Pancreas (tissue), 10 donors: ENCODE measurements around the gene RBM19. TPM values are rescaled to one million over a fixed set of nuclear protein-coding genes. Genes with fewer than 3 reads are reported as not detected.

ENCODE experiments used
- ATAC-seq, 4 donors: fragments of 200-7000 bp; cut with Tn5 transposase; one replicate each; pipeline versions ENCODE4 v1.8.0 to v1.9.1; 2020; ENCODE audit warnings: mild to moderate bottlenecking in 4 of 4, moderate library complexity in 4 of 4
- DNase-seq, 6 donors: peaks; one replicate each; pipeline ENCODE4 v3.0.0-alpha.2; 2020
- FAIRE-seq: peaks from 2 replicates; lab custom pipeline; 2012; peaks lifted over from hg19 to GRCh38; lab: Jason Lieb, UNC
- H3K27ac ChIP-seq, 4 donors: fragments of 200-600 bp; sonication (generic); 1 replicate in 3 of 4; 2 replicates in 1 of 4; pipeline versions ENCODE4 v1.5.0 to v1.8.0; 2020
- H3K27me3 ChIP-seq, 4 donors: fragments of 200-600 bp; one replicate each; pipeline ENCODE4 v1.8.0; 2021
- H3K36me3 ChIP-seq, 3 donors: fragments of 200-600 bp; sonication (generic) in 1 of 3; one replicate each; pipeline versions ENCODE4 v1.5.0 to v1.8.0; 2020 to 2021
- H3K4me1 ChIP-seq, 3 donors: fragments of 200-600 bp; one replicate each; pipeline ENCODE4 v1.8.0; 2021
- H3K4me3 ChIP-seq, 4 donors: fragments of 200-600 bp; sonication (generic) in 2 of 4; one replicate each; pipeline versions ENCODE4 v1.5.0 to v1.8.0; 2020 to 2021
- H3K9me3 ChIP-seq, 4 donors: fragments of 200-600 bp; one replicate each; pipeline ENCODE4 v1.8.0; 2021
- CTCF ChIP-seq, 4 donors: fragments of 200-600 bp; sonication (generic) in 3 of 4; IDR thresholded peaks; one replicate each; pipeline versions ENCODE4 v1.5.0 to v1.8.0; 2021; ENCODE audit warnings: antibody characterized with exemption in 4 of 4
- WGBS, 2 donors: extraction: QIAGEN DNeasy Blood & Tissue Kit; methylation state at CpG; one replicate each; pipeline ENCODE4 v1.1.7; 2013; 5-methylcytosine and 5-hydroxymethylcytosine counted together
- intact Hi-C, 3 donors: fragments of 100-400 bp; cut with DNase I; formaldehyde crosslinking; loops; one replicate each; pipeline versions ENCODE4 v1.11.1 to v1.14.2; 2022
- polyA plus RNA-seq, 2 donors: library from polyadenylated mRNA; stranded (reverse); fragments of 200-250 nt; gene quantifications; one replicate each; pipeline ENCODE4 v1.2.3, GENCODE V29; 2013
- total RNA-seq, 6 donors: library from RNA; stranded (reverse); fragmentation: NEBNext Ultra II Directional in 4 of 6; extraction: Animal tissue kit (Norgen Biotek cat#: 25700) in 4 of 6; gene quantifications; one replicate each; pipeline versions ENCODE4 v1.2.1 to v1.2.4, GENCODE V29; 2021 to 2023
- donor health status: healthy with polysubstance abuse.
- donor health status: DM: no; HTN: no; CAD: no; lungs with moderate emphysema.
- donor health status: DM: no; HTN: no; CAD: no.
- donor health status: control.
- donor health status: control.
- donor health status: Bipolar disorder and iron deficiency.
- donor health status: DM: yes; HTN: yes; CAD: no.
- donor health status: DM: no; HTN: no; CAD: no.
- donor health status: DM: no; HTN: no; CAD: no.
- donor health status: DM: yes; HTN: yes; CAD: no.

The RBM19 gene
- total and polyA plus RNA-seq, 8 donors, result 13.9 to 32.2 (median 15.8) TPM

- no peak overlapping the region for H3K27ac ChIP-seq
- 94 to 95% methylated on average over 10 of the region's 10 CpGs for WGBS, 2 donors
- no peak for DNase-seq
- H3K4me3 ChIP-seq, result no peak overlapping the region
- no peaks in the 10 kb centered on the region for H3K27me3 ChIP-seq
- intact Hi-C loops, result no loop called here
- H3K4me1 ChIP-seq, result no peaks in the 10 kb centered on the region
- no peak for ATAC-seq
- FAIRE-seq, result no peak
- H3K9me3 ChIP-seq, result no peaks in the 10 kb centered on the region
- no peak for TF ChIP-seq CTCF (IDR thresholded peaks at IDR 0.05)
- H3K36me3 ChIP-seq, result peaks cover 0 to 56% (median 8%) of the 10 kb centered on the region in 3 donors
Observed at GRCh38 chr12:113939867-113940266, 26.3 kb downstream of the RBM19 start.

GRCh38 chr12:113938471-113938870 lies 27.7 kb downstream of the RBM19 start:
- ATAC-seq (no peak), DNase-seq (no peak), FAIRE-seq (no peak)
- Histone ChIP-seq H3K9me3 (no peaks in the 10 kb centered on the region), H3K4me1 (no peaks in the 10 kb centered on the region), H3K4me3 (no peak overlapping the region), H3K36me3 (peaks cover 0 to 44% (median 8%) of the 10 kb centered on the region in 3 donors), H3K27ac (no peak overlapping the region), H3K27me3 (no peaks in the 10 kb centered on the region)
- no peak for TF ChIP-seq CTCF (IDR thresholded peaks at IDR 0.05)
- 93 to 95% methylated on average over 5 of the region's 5 CpGs for WGBS, 2 donors
- intact Hi-C loops, result no loop called here

- FAIRE-seq (no peak), ATAC-seq (no peak), DNase-seq (no peak)
- H3K27me3 ChIP-seq, result no peaks in the 10 kb centered on the region
- H3K4me1 ChIP-seq, result no peaks in the 10 kb centered on the region
- no peak overlapping the region for H3K4me3 ChIP-seq
- H3K9me3 ChIP-seq, result no peaks in the 10 kb centered on the region
- peaks cover 0 to 38% (median 6%) of the 10 kb centered on the region in 3 donors for H3K36me3 ChIP-seq
- WGBS, 2 donors, result 76 to 79% methylated on average over 1 of the region's 1 CpG
- intact Hi-C loops, result no loop called here
- TF ChIP-seq CTCF (IDR thresholded peaks at IDR 0.05), result no peak
- no peak overlapping the region for H3K27ac ChIP-seq
Observed at GRCh38 chr12:113936460-113936859, 29.7 kb downstream of the RBM19 start.

GRCh38 chr12:113935459-113935858 lies 30.7 kb downstream of the RBM19 start:
- TF ChIP-seq CTCF (IDR thresholded peaks at IDR 0.05), result no peak
- Histone ChIP-seq H3K27ac (no peak overlapping the region), H3K36me3 (peaks cover 0 to 36% (median 0%) of the 10 kb centered on the region in 3 donors), H3K4me3 (no peak overlapping the region), H3K4me1 (no peaks in the 10 kb centered on the region), H3K9me3 (no peaks in the 10 kb centered on the region), H3K27me3 (no peaks in the 10 kb centered on the region)
- FAIRE-seq, result no peak
- 70 to 76% methylated on average over 6 of the region's 6 CpGs for WGBS, 2 donors
- no peak for ATAC-seq
- intact Hi-C loops, result no loop called here
- no peak for DNase-seq

GRCh38 chr12:113934946-113935345 lies 31.2 kb downstream of the RBM19 start:
- Histone ChIP-seq H3K9me3 (no peaks in the 10 kb centered on the region), H3K4me3 (no peak overlapping the region), H3K27me3 (no peaks in the 10 kb centered on the region), H3K36me3 (peaks cover 0 to 31% (median 0%) of the 10 kb centered on the region in 3 donors), H3K4me1 (no peaks in the 10 kb centered on the region), H3K27ac (no peak overlapping the region)
- DNase-seq, result no peak
- no peak for FAIRE-seq
- no peak for ATAC-seq
- intact Hi-C loops, result no loop called here
- no peak for TF ChIP-seq CTCF (IDR thresholded peaks at IDR 0.05)
- WGBS, 2 donors, result 85 to 88% methylated on average over 9 of the region's 9 CpGs
